ENCODE data around the gene ADCY10. TPM values are rescaled to one million over a fixed set of nuclear protein-coding genes. Genes with fewer than 3 reads are reported as not detected.

The ADCY10 gene
- polyA plus RNA-seq, 3 donors, result 0.09 TPM; not detected in 2

DNA sequence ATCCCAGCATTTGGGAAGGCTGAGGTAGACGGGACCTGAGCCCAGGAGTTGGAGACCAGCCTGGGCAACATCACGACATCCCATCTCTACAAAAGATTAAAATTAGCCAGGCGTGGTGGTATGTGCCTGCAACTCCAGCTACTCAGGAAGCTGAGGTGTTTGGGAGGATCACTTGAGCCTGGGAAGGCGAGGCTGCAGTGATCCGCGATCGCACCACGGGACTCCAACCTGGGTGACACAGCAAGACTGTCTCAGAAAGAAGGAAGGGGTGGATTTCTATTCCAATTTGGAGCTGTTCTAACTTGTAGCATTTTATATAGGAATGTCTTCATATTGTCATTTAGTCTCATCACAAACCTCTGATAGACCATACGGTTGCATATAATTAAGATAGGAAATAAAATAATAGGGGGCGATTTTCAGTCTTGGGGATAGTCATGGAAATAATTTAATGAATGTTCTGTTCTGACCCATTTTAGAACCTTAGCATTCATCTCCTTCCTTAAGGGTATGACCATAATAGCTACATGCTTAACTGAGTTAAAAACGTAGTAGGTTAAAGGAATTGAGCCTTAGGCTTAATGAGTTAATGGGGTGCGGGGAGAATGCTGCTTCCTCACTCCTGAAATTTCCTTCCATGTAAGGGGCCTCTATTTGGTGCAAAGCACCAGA is 93.1 kb downstream of the ADCY10 start:
- Mint-ChIP-seq H3K9me3 (peaks cover 0 to 4% (median 2%) of the 10 kb centered on the region in 7 donors), H3K36me3 (peaks cover 0 to 2% of the 10 kb centered on the region in 2 donors), H3K27me3 (ENCODE audit: low read depth in 3 of 3) (peaks cover 0 to 10% (median 3%) of the 10 kb centered on the region in 3 donors), H3K27ac (peak overlapping the region in 1 of 7 donors; percentile 13), H3K4me1 (peaks cover 5% of the 10 kb centered on the region), H3K4me3 (no peak overlapping the region)
- no peak overlapping the region for H3K4me2 ChIP-seq (replicated peaks; ENCODE audit: extremely low read depth, low read length, poor library complexity, severe bottlenecking)
- intact Hi-C loops (cut with micrococcal nuclease), result no loop called here
- TF ChIP-seq, protein P1, sequence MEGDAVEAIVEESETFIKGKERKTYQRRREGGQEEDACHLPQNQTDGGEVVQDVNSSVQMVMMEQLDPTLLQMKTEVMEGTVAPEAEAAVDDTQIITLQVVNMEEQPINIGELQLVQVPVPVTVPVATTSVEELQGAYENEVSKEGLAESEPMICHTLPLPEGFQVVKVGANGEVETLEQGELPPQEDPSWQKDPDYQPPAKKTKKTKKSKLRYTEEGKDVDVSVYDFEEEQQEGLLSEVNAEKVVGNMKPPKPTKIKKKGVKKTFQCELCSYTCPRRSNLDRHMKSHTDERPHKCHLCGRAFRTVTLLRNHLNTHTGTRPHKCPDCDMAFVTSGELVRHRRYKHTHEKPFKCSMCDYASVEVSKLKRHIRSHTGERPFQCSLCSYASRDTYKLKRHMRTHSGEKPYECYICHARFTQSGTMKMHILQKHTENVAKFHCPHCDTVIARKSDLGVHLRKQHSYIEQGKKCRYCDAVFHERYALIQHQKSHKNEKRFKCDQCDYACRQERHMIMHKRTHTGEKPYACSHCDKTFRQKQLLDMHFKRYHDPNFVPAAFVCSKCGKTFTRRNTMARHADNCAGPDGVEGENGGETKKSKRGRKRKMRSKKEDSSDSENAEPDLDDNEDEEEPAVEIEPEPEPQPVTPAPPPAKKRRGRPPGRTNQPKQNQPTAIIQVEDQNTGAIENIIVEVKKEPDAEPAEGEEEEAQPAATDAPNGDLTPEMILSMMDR (IDR thresholded peaks at IDR 0.05), result no peak
- no peaks in the 10 kb centered on the region for H3K36me3 ChIP-seq (replicated peaks in 1 of 2; ENCODE audit: control insufficient read depth in 1 of 2, insufficient read depth in 2 of 2, low read length in 2 of 2)
- H3K79me2 ChIP-seq (ENCODE audit: insufficient read depth, low read length), result no peaks in the 10 kb centered on the region
- H3K9me3 ChIP-seq (replicated peaks in 1 of 2; ENCODE audit: control insufficient read depth in 1 of 2, insufficient read depth in 1 of 2, low read length in 2 of 2), result no peaks in the 10 kb centered on the region
- H3K27ac ChIP-seq (ENCODE audit: low read depth in 1 of 2, low read length in 2 of 2), result no peak overlapping the region
- no peak overlapping the region for H3K9ac ChIP-seq (ENCODE audit: insufficient read depth, low read length, poor library complexity, severe bottlenecking)
- H3K4me3 ChIP-seq (replicated peaks in 1 of 3; ENCODE audit: low read depth in 2 of 3, low read length in 3 of 3), result no peak overlapping the region
- H4K20me1 ChIP-seq (ENCODE audit: insufficient read depth, low read length), result no peaks in the 10 kb centered on the region
- WGBS (ENCODE audit: insufficient coverage), result 60% methylated on average over 1 of the region's 12 CpGs
- peaks cover 0 to 3% of the 10 kb centered on the region in 2 donors for H3K27me3 ChIP-seq (ENCODE audit: control insufficient read depth in 2 of 2, insufficient read depth in 2 of 2, low read length in 2 of 2)
- peaks cover 0 to 5% of the 10 kb centered on the region in 2 donors for H3K4me1 ChIP-seq (ENCODE audit: control insufficient read depth in 1 of 2, insufficient read depth in 2 of 2, low read length in 2 of 2)
- no peak overlapping the region for H2AFZ ChIP-seq (ENCODE audit: insufficient read depth, low read depth, low read length, poor library complexity, severe bottlenecking)
- DNase-seq, result no peak

- H3K4me3 ChIP-seq (replicated peaks in 1 of 3; ENCODE audit: low read depth in 2 of 3, low read length in 3 of 3), result peak overlapping the region; percentile 38 to 75 (median 52)
- no peak overlapping the region for H3K27ac ChIP-seq (ENCODE audit: low read depth in 1 of 2, low read length in 2 of 2)
- peaks cover 0 to 2% of the 10 kb centered on the region in 2 donors for H3K36me3 Mint-ChIP-seq
- H3K27me3 ChIP-seq (ENCODE audit: control insufficient read depth in 2 of 2, insufficient read depth in 2 of 2, low read length in 2 of 2), result peaks cover 0 to 3% of the 10 kb centered on the region in 2 donors
- no peaks in the 10 kb centered on the region for H3K9me3 ChIP-seq (replicated peaks in 1 of 2; ENCODE audit: control insufficient read depth in 1 of 2, insufficient read depth in 1 of 2, low read length in 2 of 2)
- H3K9ac ChIP-seq (ENCODE audit: insufficient read depth, low read length, poor library complexity, severe bottlenecking), result peak overlapping the region; percentile 51
- peak overlapping the region; percentile 84 to 95 for H3K4me3 Mint-ChIP-seq
- H3K36me3 ChIP-seq (replicated peaks in 1 of 2; ENCODE audit: control insufficient read depth in 1 of 2, insufficient read depth in 2 of 2, low read length in 2 of 2), result no peaks in the 10 kb centered on the region
- TF ChIP-seq, protein P1 (IDR thresholded peaks at IDR 0.05), result no peak
- peaks cover 0 to 10% (median 3%) of the 10 kb centered on the region in 3 donors for H3K27me3 Mint-ChIP-seq (ENCODE audit: low read depth in 3 of 3)
- H3K9me3 Mint-ChIP-seq, result peaks cover 2 to 10% (median 6%) of the 10 kb centered on the region in 7 donors
- intact Hi-C loops (cut with micrococcal nuclease), result no loop called here
- H3K4me1 ChIP-seq (ENCODE audit: control insufficient read depth in 1 of 2, insufficient read depth in 2 of 2, low read length in 2 of 2), result peaks cover 0 to 5% of the 10 kb centered on the region in 2 donors
- peak overlapping the region in 4 of 7 donors; percentile 2 to 60 (median 42) for H3K27ac Mint-ChIP-seq
- H2AFZ ChIP-seq (ENCODE audit: insufficient read depth, low read depth, low read length, poor library complexity, severe bottlenecking), result peak overlapping the region; percentile 72
- no peaks in the 10 kb centered on the region for H3K79me2 ChIP-seq (ENCODE audit: insufficient read depth, low read length)
- WGBS (ENCODE audit: insufficient coverage), result 12% methylated on average over 32 of the region's 35 CpGs
- peak; percentile 26 to 80 (median 31) for DNase-seq
- H3K4me1 Mint-ChIP-seq, result peaks cover 5% of the 10 kb centered on the region
- H3K4me2 ChIP-seq (replicated peaks; ENCODE audit: extremely low read depth, low read length, poor library complexity, severe bottlenecking), result peak overlapping the region; percentile 71
- no peaks in the 10 kb centered on the region for H4K20me1 ChIP-seq (ENCODE audit: insufficient read depth, low read length)
Measured at GRCh38 chr1:167819849-167820683, 93.9 kb downstream of the ADCY10 start.

Data from CD14-positive monocyte (primary cell).